NOMO-1 (cell line): Measurements from ENCODE around the gene EIF2S3B.

Experiments used
- DNase-seq, 2 experiments: peaks; one replicate each; lab custom pipeline; 2025; ENCODE audit not compliant: unreplicated experiment in 2 of 2; lab: John Stamatoyannopoulos, UW

The EIF2S3B gene

DNA sequence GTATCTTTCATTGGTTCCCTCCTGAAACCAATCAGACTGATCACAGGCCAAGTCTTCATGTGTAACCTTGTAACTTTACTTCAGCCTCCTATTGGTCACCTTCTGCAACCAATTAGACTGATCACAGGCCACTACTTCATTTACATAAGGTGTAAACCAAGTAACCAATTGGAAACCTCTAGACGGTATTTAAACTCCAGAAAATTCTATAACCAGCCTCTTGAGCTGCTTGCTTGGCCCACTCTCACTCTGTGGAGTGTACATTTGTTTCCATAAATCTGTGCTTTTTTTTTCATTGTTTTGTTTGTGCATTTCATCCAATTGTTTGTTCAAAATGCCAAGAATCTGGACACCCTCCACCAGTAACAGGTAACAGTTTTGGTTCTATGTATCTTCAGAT lies 47.5 kb downstream of the EIF2S3B start:
- no peak for DNase-seq

DNA sequence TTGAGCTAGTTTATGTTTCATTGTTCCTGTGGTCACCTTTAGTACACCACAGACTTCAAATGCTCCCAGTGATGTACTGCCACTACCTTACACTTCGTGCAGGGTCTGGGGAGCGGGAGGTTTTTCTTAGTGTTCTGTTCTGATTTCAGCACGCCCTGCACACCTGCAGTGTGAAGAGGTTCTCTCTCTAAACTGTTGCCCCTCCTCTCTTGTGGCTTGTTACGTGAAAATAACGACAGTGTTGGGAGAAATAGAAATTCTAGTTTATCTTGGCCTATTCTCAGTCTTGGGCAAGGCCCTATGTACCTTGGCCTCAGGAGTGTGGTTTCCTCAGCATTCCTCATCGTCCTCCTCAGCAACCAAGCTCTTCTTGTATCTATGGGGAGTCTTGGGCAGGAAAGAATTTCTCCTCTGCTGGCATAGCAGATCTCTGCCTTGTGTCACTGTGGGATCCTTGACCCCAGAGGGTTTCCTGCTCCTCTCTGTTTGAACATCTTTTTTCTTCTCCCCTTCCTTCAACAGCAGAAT lies 48.6 kb downstream of the EIF2S3B start:
- DNase-seq = no peak

DNA sequence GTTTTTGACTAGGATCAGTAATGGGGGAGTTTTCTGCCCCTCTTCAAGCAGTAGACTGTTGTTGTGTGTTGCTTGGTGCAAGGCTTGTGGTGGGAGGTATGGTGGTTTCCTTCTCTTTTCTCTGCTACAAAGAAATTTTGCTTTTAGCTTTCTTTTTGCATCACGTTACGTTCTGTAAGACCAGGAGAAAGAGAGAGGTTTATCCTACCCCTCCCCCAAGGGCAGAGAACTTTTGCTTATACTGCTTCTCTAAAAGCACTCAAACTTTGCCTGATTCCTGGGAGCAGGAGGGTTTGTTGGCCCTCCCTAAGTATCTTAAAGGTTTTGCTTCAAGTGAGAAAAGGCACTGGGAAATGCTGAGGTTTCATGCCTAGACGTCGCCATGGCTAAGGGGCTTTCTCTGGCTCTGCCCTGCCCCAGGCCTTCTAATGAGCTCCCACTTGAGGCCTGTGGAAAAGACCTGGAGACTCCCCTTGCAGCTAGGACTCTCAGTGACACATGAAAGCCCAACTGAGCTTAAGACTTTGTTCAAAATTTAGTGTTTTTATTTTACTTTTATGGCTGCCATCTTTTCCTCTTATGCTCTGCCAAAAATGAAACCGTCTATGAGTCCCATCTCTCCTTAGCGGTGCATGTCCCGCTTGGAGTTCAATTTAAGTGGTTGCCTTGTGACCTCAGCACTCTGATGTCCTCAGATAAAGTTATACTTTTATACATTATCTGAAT lies 49.2 kb downstream of the EIF2S3B start:
- DNase-seq = no peak

DNA sequence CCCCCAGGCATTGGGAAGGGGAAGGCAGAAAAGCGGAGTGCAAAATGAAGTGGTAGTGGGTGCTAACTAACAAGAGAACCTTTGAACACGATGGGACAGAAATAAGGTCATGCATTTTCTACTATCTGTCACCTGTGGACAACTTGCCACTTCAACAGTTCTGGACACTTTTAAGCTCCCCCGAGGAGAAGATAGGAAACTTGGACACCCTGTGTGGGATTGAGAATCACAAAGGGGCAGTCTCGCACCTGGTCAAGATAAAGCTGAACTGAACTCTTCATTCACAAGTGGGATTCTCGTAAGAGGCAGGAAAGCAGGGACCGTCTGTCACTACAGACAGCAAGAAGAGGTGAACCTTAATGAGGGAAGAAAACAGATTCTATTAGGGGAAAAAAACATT lies 51.6 kb downstream of the EIF2S3B start:
- no peak for DNase-seq

DNA sequence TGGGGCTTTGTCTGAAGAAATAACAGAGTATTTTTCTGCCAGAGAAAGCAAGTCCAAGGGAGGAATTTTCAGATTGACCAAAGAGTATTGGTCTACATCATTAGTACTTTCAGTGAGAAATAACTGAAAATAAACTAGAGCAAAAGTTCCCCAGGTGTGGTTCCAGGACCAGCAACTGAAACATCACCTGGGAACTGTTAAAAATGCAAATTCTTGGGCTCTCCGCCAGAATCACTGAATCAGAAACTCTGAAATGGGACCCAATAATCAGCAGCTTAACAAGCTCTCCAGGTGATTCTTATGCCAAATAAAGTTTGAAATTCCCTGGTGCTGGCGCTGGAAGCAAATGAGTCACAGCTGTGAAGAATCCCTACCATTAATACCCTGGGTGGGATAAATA lies 52.1 kb downstream of the EIF2S3B start:
- DNase-seq = no peak
